HepG2 (cell line): Measurements from ENCODE around the gene ARHGEF16. TPM values are rescaled to one million over a fixed set of nuclear protein-coding genes. Genes with fewer than 3 reads are reported as not detected.

ENCODE experiments used
- AGO1 ChIP-seq: fragments of 200-400 bp; formaldehyde crosslinking; IDR thresholded peaks from 2 replicates; pipeline ENCODE4 v1.6.1; 2017; ENCODE audit warnings: mild to moderate bottlenecking, low read depth, low read length, moderate library complexity; ENCODE audit not compliant: poor library complexity, severe bottlenecking
- EHMT2 ChIP-seq: fragments of 200-600 bp; sonication (generic); IDR thresholded peaks from 2 replicates; pipeline ENCODE4 v1.7.0; 2017; ENCODE audit warnings: antibody characterized with exemption, low read depth, low read length, borderline replicate concordance
- EP300 ChIP-seq, 3 experiments: sonication (generic) in 1 of 3; formaldehyde crosslinking in 1 of 3; IDR thresholded peaks; 2 replicates each; pipeline versions ENCODE4 v1.5.1 to v1.6.1; 2011 to 2020; ENCODE audit warnings: low read depth in 2 of 3, low read length in 2 of 3, borderline replicate concordance in 1 of 3, improper control_type of control experiment in 1 of 3, mild to moderate bottlenecking in 1 of 3, missing genetic modification reagents in 1 of 3, moderate library complexity in 1 of 3
- ETV5 ChIP-seq: IDR thresholded peaks from 2 replicates; pipeline ENCODE4 v1.6.1; 2018; ENCODE audit warnings: missing biosample characterization, missing genetic modification reagents, inconsistent platforms, borderline replicate concordance
- ZNF263 ChIP-seq: sonication (generic); formaldehyde crosslinking; IDR thresholded peaks from 2 replicates; pipeline ENCODE4 v1.4.0; 2020; ENCODE audit warnings: missing genetic modification reagents
- ZNF333 ChIP-seq: sonication (generic); formaldehyde crosslinking; IDR thresholded peaks from 2 replicates; pipeline ENCODE4 v1.4.0; 2020; ENCODE audit warnings: mild to moderate bottlenecking, missing genetic modification reagents, borderline replicate concordance
- ZNF747 ChIP-seq: sonication (generic); formaldehyde crosslinking; IDR thresholded peaks from 2 replicates; pipeline ENCODE4 v1.8.1; 2023; ENCODE audit warnings: missing genetic modification reagents, mild to moderate bottlenecking, borderline replicate concordance
- ZSCAN20 ChIP-seq: sonication (generic); formaldehyde crosslinking; IDR thresholded peaks from 2 replicates; pipeline ENCODE4 v1.4.0; 2020; ENCODE audit warnings: missing genetic modification reagents, mild to moderate bottlenecking, borderline replicate concordance
- polyA plus RNA-seq, 8 experiments: library from polyadenylated mRNA; depleted of rRNA in 3 of 8; stranded (reverse) in 7 of 8; unstranded in 1 of 8; fragments of >200 nt; fragmentation: Illumina TruSeq in 4 of 8; extraction: Trizol in 4 of 8; gene quantifications; 2 replicates each; pipeline versions ENCODE4 v1.2.1 to v1.2.3, GENCODE V29; 2011 to 2016; ENCODE audit warnings: low read depth in 4 of 8, missing spikeins in 1 of 8, mixed read lengths in 1 of 8; ENCODE audit not compliant: insufficient read depth in 1 of 8
- total RNA-seq, 5 experiments: library from RNA; depleted of rRNA; stranded (reverse); fragments of >200 nt; fragmentation: Illumina TruSeq; extraction: Trizol; gene quantifications; 2 replicates each; pipeline ENCODE4 v1.2.3, GENCODE V29; 2016; ENCODE audit warnings: low read depth in 1 of 5
- TF ChIP-seq, protein P1 (sequence below): IDR thresholded peaks from 2 replicates; pipeline ENCODE4 v1.4.0; 2020; ENCODE audit warnings: mild to moderate bottlenecking, missing genetic modification reagents
- TF ChIP-seq, protein P2 (sequence below): sonication (generic); formaldehyde crosslinking; IDR thresholded peaks from 2 replicates; pipeline ENCODE4 v1.4.0; 2020; ENCODE audit warnings: missing genetic modification reagents, mild to moderate bottlenecking, borderline replicate concordance
- TF ChIP-seq, protein P3 (sequence below): sonication (generic); IDR thresholded peaks from 2 replicates; pipeline ENCODE4 v1.6.1; 2016; ENCODE audit warnings: low read depth, borderline replicate concordance
- TF ChIP-seq, protein P4 (sequence below): sonication (generic); formaldehyde crosslinking; IDR thresholded peaks from 2 replicates; pipeline ENCODE4 v1.4.0; 2020; ENCODE audit warnings: missing genetic modification reagents, borderline replicate concordance
- TF ChIP-seq, protein P5 (sequence below): sonication (generic); formaldehyde crosslinking; IDR thresholded peaks from 2 replicates; pipeline ENCODE4 v1.4.0; 2020; ENCODE audit warnings: mild to moderate bottlenecking, missing genetic modification reagents
- TF ChIP-seq, protein P6 (sequence below): sonication (generic); formaldehyde crosslinking; IDR thresholded peaks from 2 replicates; pipeline ENCODE4 v1.8.0; 2022; ENCODE audit warnings: mild to moderate bottlenecking, missing genetic modification reagents; ENCODE audit not compliant: insufficient replicate concordance

The ARHGEF16 gene
- total and polyA plus RNA-seq, 2 of the 13 experiments (the other 11 are each of a cell fraction or from before 2014, with no cell fraction given): 20.3 to 39.9 TPM

DNA sequence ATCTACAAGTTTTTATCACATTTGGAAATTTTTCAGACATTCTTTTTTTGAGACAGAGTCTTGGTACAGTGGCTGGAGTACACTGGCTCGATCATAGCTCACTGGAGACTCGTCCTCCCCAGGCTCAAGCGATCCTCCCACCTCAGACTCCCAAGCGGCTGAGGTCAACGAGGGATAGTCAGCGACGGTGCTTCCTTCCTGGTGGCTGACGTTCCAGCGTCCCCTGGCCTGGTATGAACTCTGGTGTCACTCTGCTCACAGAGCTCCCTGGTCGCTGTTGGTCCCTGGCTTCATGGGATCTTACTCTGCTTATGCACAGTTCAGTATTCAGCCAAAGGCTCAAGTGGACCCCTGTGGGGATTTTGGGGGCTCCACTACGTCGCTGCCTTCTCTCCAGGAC lies 3.5 kb upstream of the ARHGEF16 start (continued):
- TF ChIP-seq, protein P1, sequence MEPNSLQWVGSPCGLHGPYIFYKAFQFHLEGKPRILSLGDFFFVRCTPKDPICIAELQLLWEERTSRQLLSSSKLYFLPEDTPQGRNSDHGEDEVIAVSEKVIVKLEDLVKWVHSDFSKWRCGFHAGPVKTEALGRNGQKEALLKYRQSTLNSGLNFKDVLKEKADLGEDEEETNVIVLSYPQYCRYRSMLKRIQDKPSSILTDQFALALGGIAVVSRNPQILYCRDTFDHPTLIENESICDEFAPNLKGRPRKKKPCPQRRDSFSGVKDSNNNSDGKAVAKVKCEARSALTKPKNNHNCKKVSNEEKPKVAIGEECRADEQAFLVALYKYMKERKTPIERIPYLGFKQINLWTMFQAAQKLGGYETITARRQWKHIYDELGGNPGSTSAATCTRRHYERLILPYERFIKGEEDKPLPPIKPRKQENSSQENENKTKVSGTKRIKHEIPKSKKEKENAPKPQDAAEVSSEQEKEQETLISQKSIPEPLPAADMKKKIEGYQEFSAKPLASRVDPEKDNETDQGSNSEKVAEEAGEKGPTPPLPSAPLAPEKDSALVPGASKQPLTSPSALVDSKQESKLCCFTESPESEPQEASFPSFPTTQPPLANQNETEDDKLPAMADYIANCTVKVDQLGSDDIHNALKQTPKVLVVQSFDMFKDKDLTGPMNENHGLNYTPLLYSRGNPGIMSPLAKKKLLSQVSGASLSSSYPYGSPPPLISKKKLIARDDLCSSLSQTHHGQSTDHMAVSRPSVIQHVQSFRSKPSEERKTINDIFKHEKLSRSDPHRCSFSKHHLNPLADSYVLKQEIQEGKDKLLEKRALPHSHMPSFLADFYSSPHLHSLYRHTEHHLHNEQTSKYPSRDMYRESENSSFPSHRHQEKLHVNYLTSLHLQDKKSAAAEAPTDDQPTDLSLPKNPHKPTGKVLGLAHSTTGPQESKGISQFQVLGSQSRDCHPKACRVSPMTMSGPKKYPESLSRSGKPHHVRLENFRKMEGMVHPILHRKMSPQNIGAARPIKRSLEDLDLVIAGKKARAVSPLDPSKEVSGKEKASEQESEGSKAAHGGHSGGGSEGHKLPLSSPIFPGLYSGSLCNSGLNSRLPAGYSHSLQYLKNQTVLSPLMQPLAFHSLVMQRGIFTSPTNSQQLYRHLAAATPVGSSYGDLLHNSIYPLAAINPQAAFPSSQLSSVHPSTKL (CRISPR knock-in tag): no peak
- no peak for TF ChIP-seq ZSCAN20 (CRISPR knock-in tag)
- TF ChIP-seq, protein P2, sequence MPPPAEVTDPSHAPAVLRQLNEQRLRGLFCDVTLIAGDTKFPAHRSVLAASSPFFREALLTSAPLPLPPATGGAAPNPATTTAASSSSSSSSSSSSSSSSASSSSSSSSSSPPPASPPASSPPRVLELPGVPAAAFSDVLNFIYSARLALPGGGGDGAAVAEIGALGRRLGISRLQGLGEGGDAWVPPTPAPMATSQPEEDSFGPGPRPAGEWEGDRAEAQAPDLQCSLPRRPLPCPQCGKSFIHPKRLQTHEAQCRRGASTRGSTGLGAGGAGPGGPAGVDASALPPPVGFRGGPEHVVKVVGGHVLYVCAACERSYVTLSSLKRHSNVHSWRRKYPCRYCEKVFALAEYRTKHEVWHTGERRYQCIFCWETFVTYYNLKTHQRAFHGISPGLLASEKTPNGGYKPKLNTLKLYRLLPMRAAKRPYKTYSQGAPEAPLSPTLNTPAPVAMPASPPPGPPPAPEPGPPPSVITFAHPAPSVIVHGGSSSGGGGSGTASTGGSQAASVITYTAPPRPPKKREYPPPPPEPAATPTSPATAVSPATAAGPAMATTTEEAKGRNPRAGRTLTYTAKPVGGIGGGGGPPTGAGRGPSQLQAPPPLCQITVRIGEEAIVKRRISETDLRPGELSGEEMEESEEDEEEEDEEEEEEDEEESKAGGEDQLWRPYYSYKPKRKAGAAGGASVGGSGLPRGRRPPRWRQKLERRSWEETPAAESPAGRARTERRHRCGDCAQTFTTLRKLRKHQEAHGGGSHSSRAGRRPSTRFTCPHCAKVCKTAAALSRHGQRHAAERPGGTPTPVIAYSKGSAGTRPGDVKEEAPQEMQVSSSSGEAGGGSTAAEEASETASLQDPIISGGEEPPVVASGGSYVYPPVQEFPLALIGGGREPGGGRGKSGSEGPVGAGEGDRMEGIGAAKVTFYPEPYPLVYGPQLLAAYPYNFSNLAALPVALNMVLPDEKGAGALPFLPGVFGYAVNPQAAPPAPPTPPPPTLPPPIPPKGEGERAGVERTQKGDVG (CRISPR knock-in tag): no peak
- TF ChIP-seq ZNF333: no peak
- peak; percentile 94 for TF ChIP-seq ZNF263
- TF ChIP-seq EP300 (IDR thresholded peaks at IDR 0.05; ENCODE audit: low read depth in 2 of 2, low read length in 2 of 2): no peak
- no peak for TF ChIP-seq EP300 (CRISPR knock-in tag; IDR thresholded peaks at IDR 0.05; ENCODE audit: borderline replicate concordance)
- TF ChIP-seq, protein P3, sequence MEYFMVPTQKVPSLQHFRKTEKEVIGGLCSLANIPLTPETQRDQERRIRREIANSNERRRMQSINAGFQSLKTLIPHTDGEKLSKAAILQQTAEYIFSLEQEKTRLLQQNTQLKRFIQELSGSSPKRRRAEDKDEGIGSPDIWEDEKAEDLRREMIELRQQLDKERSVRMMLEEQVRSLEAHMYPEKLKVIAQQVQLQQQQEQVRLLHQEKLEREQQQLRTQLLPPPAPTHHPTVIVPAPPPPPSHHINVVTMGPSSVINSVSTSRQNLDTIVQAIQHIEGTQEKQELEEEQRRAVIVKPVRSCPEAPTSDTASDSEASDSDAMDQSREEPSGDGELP: no peak
- peak; percentile 5; the same call in 1 of the 2 replicates for TF ChIP-seq ETV5 (CRISPR knock-in tag)
- no peak for TF ChIP-seq EHMT2
- TF ChIP-seq, protein P4, sequence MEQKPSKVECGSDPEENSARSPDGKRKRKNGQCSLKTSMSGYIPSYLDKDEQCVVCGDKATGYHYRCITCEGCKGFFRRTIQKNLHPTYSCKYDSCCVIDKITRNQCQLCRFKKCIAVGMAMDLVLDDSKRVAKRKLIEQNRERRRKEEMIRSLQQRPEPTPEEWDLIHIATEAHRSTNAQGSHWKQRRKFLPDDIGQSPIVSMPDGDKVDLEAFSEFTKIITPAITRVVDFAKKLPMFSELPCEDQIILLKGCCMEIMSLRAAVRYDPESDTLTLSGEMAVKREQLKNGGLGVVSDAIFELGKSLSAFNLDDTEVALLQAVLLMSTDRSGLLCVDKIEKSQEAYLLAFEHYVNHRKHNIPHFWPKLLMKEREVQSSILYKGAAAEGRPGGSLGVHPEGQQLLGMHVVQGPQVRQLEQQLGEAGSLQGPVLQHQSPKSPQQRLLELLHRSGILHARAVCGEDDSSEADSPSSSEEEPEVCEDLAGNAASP (CRISPR knock-in tag): peak; percentile 77; the same call in 1 of the 2 replicates
- no peak for TF ChIP-seq ZNF747 (CRISPR knock-in tag)
- TF ChIP-seq, protein P5, sequence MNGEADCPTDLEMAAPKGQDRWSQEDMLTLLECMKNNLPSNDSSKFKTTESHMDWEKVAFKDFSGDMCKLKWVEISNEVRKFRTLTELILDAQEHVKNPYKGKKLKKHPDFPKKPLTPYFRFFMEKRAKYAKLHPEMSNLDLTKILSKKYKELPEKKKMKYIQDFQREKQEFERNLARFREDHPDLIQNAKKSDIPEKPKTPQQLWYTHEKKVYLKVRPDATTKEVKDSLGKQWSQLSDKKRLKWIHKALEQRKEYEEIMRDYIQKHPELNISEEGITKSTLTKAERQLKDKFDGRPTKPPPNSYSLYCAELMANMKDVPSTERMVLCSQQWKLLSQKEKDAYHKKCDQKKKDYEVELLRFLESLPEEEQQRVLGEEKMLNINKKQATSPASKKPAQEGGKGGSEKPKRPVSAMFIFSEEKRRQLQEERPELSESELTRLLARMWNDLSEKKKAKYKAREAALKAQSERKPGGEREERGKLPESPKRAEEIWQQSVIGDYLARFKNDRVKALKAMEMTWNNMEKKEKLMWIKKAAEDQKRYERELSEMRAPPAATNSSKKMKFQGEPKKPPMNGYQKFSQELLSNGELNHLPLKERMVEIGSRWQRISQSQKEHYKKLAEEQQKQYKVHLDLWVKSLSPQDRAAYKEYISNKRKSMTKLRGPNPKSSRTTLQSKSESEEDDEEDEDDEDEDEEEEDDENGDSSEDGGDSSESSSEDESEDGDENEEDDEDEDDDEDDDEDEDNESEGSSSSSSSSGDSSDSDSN (CRISPR knock-in tag): peak; percentile 60
- TF ChIP-seq, protein P6, sequence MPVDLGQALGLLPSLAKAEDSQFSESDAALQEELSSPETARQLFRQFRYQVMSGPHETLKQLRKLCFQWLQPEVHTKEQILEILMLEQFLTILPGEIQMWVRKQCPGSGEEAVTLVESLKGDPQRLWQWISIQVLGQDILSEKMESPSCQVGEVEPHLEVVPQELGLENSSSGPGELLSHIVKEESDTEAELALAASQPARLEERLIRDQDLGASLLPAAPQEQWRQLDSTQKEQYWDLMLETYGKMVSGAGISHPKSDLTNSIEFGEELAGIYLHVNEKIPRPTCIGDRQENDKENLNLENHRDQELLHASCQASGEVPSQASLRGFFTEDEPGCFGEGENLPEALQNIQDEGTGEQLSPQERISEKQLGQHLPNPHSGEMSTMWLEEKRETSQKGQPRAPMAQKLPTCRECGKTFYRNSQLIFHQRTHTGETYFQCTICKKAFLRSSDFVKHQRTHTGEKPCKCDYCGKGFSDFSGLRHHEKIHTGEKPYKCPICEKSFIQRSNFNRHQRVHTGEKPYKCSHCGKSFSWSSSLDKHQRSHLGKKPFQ (CRISPR knock-in tag): peak; percentile 76
- peak; percentile 85 for TF ChIP-seq AGO1
